NCI-H226 (cell line): ENCODE data around the gene CHST9.
"Not testable (repeated sequence)": the region's sequence is repeated elsewhere in the genome, so short reads cannot be mapped to it uniquely, and the experiment has no call there.

ENCODE experiments used
- DNase-seq: peaks from one replicate; pipeline ENCODE4 v3.0.0-alpha.2; 2015

CHST9 gene

DNA sequence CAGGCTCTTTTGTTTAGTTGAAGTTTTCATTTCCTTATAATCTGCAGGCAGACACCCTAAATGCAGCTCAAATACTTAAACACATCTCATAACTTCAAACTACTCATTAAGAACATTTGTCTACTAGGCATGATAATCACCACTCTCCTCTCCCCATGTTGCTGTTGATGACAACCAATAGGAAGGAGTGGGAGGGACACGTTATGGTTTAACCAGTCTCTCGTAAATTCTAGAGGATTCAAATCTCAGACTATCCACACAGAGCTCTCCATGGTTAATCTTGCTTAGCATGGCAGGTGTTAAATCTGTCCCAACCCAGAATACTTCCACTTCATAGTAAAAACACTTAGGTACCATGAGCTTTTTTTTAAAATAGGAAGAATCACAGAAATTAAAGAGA lies 192.2 kb downstream of the CHST9 start:
- DNase-seq, result no peak

DNA sequence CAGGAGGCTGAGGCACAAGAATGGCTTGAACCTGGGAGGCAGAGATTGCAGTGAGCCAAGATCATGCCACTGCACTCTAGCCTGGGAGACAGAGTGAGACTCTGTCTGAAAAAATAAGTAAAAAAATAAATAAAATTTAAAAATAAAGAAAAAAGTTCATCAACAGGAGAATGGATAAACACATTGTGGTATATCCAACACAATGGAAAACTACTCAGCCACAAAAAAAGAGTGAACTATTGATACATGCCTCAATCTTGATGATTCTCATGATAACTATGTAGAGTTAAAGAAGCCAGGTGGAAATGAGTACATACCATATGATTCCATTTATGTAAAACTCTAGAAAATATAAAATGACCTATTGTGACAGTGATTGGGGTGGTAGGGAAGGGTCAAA lies 195.3 kb downstream of the CHST9 start:
- no peak for DNase-seq

DNA sequence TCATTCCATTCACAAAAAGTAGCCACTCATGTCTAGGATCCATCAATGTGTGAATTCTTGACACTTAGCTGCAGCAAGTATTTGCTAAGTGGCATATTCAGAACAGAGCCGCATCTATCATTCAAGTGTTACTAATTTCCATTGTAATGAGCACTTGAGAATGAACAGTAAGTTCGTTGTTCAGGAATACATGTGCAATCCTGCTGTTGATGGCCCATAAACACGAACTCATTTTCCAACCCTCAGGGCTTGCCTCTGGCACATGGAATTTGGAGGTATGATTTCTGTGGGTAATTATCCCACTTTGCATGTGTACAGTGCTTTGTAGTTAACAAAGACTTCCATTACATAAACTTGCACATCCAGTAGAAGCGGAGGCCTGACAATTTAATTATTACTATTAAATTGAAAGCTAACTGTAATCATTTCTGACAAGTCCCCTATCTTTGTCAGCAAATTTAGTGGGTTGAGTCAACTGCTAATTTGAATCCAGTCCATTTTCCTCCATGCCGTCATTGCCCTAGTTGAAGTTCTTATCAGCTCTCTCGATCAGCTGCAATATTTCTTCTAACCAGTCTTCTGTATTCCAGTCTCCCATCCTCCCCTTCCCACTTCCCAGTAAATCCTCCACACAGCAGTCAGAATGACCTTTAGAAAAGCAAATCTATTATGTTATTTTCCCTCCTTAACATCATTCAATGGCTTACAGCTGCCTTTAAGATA lies 203.6 kb downstream of the CHST9 start:
- DNase-seq, result no peak

DNA sequence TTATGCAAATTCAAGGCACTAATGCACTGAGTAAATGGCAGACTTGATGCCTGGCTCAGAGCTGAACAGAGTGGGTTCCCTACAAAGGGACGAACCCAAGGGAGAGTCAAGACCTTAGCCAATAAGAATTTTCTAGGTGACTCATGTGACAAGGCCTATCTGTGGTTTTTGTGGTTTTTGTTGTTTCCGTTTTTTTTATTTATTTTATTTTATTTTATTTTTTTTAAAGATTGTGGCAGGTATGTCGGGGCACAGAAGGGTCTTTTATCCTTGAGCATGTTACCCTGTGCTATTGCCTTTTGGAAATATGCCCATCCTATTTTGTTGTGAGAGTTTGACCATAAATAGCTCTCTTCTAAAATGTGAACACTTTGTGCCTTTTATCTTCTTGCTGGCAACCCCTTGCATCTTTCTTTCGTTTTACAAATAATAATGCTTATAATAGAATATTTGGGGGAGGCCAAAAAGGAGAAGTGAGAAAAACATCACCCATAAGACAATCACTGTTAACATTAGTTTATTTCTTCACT lies 206.2 kb downstream of the CHST9 start:
- DNase-seq, result no peak

DNA sequence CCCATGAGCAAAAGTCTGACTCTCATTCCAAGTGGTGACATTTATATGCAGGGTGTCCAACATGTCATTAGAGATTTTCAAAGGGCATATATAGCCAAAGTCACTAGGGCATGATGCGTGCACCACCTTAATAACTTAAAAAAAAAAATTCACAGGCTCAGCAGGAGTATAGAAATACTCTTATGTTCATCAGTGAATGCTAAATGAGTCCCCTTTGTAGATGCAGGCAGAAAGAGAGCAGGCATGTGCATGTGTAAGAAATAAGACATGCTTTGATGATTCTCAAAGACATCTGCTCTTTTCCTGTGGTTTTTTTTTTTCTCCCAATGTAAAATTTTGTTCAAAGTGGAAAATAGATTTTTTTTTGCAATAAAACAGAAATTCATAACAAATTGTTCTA lies 207.3 kb downstream of the CHST9 start:
- no peak for DNase-seq

DNA sequence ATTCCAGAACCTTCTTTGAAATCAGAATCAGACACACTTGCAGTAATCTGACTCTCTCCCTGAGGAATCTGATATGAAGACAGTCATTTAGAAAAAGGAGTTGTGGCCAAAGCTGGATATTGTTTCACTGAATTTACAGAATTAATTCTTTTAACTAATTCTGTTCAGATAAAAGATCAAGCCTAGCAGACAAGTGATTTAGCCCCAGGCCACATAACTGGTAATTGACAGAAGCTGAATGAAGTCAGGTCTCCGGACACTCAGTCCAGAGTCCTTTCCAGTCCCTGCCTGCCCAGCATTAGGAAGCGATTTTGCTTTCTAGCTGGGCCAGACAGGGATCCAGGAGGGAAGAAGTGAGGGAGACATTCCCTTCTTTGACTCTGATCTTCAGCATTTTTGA lies 208.9 kb downstream of the CHST9 start:
- DNase-seq, result no peak

DNA sequence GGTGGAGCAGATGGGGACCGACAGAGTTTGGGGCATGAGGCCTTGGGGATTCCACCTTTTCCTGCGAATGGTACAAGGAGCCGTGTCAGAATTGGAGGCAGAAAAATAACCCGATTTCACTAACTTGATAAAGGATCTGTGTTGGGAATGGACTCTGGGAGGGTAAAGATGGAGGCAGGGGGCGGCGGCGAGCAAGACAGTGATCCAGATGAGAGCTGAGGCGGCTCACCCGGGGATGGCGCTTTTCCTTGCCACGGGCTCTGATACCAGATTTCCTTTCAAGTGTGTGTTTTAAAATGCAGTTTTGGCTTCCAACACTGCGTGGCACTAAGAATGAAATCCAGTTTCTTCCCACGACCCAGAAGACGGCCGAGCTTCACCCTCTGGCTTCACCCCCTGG lies 212.6 kb downstream of the CHST9 start:
- DNase-seq, result not testable (repeated sequence)

DNA sequence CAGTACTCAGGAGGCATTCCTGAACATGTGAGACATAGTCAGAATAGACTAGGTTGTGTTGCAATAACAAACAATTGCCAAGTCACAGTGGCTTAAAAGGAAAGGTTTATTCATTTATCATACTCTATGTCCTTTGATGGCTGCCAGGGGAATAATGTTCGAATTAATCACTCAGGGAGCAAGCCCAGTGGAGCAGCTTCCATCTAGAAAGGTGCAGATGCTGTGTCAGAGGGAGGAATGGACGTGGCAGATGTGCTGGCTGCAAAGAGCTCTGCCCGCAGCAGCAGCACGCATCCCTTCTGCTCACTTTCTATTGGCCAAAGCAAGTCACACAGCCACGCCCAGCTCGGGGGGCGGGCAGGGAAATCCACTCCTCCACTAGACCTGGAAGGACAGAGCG lies 213.7 kb downstream of the CHST9 start:
- DNase-seq, result no peak

DNA sequence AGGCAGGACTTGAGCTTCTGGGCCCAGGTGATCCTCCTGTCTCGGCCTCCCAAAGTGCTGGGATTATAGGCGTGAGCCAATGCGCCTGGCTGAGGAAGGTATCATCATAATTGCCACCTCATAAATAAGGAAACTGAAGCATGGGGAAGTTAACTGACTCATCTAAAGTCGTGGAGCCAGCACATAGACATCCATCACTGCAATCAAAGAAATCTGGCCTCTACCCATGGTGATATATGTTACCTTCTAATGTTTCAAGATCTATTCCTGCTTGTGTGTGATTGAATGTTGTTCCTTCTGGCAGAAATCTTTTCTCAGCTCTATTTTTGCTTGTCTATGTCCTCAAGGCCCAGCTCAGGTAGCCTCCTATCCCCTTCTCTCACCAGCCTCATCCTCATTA lies 214.5 kb downstream of the CHST9 start:
- no peak for DNase-seq

DNA sequence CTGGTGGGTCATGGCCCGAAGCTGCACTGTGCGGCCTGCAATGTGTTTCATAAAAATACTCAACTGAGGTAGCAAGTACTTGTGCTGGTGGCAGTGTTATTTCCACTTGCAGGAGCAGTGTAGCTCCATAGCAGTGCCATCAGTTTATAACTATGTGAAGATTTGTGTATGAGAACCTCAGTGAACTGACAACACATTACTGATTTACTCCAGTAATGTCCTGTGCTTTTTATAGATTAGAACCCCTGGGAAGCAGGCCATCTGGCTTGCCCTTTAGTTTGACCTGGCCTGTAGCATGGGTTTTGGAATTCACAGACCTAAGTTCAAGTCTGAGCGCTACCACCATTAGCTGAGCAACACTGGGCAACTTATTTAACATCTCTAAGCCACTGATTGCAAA lies 219.9 kb downstream of the CHST9 start:
- no peak for DNase-seq

DNA sequence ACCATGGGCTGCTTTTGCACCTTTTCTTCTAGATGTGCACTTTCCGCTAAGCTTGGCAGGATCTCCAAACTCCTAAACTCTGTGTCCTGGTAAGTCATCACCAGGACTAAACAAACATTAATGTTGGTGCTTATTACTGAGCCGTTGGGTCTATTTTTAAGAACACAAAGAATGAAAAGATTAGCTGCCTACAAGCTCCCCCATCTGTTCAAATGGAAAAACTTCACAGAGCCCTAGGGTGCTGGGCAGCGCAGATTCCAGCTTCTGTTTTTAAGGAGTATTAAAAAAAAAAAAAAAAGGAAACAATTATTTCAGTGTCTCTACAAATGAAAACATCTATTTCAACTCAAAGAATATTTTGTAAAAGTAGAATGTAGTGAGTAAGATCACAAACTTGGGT lies 221.8 kb downstream of the CHST9 start:
- DNase-seq, result no peak

DNA sequence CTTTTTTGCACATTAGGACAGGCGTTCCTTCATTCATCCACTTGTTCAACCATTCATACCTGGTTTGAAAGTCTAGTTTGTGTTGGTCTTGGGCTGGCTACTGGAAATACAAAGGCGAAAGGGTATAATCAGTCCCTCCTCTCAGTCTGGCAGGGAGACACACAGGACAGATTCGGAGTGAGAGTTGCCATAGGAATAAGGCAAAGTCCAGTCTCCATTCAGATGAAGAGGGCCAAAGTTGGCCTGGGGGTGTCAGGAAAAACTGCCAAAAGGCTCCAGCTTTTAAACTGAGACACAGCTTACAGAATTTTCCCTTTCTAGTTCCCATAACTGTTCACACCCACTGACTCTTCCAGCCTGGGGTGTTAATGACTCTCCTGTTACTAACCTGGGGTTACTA lies 223.3 kb downstream of the CHST9 start:
- DNase-seq, result no peak

DNA sequence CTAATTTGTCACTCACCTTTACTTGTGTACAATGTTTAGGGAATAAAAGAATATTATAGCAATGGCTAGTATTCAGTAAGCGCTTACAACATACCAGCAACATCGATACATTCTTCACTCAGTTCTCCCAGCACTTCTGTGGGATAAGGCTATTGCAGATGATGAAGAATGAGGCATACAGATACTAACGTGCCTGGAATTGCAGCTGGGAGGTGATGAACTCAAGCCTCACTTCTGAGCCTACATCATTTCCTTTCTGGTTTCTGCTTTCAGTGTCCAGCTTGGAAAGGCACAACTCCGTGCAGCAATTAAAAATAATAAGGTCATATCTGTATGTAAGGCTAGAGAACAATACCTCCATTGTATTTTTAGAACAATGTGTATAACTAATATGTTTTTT lies 224.2 kb downstream of the CHST9 start:
- DNase-seq, result no peak

DNA sequence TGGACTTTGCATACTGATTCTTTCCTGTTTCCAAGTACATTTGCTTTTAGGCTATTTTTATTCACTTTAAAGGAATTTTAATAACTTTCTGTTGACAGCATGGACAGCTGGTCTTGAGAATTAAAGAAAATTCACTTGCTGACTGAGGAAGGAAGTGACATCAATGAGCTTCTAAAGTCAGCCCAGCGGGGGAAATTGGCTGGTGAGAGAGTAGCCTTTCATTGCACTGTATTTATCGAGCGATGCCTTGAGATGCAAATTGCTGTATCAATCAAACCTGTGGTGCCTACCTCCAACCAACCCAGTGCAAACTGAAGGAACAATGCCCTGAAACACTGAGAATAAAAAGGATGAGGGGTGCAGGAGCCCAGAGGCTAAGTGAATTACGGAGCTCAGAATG lies 228.2 kb downstream of the CHST9 start:
- DNase-seq, result no peak

DNA sequence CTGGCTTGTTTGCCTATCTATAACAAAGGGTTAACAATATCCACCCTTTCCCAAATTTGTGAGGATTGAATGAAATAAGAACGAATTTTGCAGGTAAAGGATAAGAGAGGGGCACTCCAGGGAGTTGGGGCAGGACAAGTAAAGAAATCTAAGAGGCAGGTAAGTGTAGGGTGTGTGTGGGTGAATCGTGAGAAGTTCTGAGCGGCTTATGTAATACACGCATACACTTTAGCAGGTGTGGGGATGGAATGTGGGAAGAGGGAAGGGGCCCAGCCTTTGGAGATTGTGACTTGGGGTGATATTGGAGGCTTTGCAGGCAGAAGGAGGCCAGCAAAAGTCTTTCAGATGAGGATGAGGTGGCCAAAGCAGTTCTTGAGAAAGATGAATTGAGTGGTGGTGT lies 236.4 kb downstream of the CHST9 start:
- DNase-seq, result no peak

DNA sequence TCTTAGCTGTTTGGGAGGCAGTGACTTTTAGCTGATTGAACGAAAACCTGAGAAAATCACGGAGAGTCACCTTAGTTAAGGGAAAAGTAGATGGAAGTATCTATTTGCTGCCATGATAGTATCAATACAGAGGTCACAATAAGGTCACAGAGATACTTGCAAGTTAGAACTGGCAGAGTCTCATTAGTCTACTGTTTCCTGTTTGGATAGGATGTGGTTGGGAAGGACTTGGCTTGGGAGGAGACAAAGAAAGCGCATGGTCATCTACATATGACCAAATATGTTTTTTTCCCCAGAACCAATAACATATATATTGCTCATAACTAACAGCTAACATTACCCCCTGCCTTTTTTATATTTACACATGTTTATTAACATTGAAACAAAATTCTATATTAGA lies 241.2 kb downstream of the CHST9 start:
- no peak for DNase-seq

DNA sequence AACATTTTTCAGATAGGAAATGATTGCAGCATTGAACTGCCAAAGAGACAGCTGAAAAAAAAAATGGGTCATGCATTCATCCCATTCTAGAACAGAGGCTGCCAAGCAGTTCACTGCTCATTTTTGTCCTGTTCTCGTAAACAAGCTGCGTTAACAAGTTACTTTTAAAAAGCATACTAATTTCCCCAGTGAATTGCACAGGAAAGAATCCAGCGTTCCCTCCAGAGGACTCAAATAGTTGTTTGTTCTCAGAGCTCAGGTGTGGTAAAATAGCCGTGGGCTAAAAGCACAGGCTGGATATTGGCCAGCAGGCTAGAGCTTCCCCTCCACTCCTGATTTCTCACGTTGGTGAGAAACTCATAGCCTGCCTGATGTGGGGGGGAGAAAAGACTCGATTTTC lies 243.5 kb downstream of the CHST9 start:
- no peak for DNase-seq

DNA sequence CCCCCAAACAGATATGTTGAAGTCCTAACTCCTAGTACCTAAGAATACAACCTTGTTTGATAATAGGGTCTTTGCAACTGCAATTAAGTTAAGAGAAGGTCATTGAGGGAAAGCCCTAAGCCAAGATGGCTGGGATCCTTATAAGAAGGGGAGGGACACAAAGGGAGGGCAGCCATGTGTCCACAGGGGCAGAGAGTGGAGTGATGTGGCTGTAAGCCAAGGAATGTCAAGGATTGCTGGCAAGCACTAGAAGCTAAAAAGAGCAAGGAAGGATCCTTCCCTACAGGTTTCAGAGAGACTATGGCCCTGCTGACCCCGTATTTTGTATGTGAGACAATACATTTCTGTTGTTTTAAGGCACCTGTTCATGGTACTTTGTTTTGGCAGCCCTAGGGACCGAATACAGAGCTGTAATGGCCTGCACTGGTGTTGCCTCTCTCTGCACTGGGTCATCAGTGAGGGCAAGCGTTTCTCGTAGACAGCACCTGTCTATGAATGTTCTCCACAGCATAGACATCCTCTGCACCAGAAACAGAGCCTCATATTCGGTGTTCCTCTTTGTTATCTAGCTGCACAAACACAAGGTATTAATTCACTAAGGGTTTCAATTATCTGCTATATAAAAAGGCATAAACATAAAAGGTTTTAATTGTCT lies 244.2 kb downstream of the CHST9 start:
- no peak for DNase-seq

DNA sequence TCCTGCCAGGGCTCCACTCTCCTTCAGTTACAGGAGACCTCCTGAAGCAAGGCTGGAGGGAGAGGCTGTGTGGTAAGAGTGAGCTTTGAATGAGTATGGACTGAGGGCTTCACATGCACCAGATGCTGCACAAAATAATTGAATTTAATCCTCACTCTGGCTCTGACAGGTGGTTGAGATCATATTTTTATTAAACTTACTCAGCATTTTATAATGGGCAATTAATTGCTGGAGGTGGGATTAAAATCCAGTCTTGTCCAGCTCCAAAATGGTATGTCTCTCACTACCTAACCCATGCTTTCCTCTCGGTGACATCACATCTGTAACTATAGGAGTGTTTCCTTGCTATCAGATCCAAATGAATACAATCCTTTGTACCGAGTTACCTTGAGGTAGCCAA lies 253.4 kb downstream of the CHST9 start:
- DNase-seq, result no peak

DNA sequence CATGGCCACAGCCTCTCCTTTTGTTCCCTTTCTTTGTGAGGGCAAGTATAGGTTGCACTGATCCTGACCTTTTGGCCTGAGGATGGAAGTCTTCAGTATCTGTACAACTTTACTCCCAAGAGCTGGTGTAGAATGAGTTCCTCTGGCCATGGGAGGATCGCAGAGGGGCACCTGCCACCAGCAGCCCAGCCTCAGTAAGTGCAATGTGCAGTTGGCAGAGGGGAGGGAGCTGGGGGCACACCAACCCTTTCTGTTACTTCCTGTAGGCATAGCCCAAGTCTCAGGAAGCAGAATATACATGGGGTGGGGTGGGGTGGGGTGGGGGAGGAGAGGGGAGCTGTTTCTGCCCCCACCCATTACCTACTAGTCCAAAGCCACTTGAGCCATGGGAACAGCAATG lies 254.5 kb downstream of the CHST9 start:
- DNase-seq, result no peak

DNA sequence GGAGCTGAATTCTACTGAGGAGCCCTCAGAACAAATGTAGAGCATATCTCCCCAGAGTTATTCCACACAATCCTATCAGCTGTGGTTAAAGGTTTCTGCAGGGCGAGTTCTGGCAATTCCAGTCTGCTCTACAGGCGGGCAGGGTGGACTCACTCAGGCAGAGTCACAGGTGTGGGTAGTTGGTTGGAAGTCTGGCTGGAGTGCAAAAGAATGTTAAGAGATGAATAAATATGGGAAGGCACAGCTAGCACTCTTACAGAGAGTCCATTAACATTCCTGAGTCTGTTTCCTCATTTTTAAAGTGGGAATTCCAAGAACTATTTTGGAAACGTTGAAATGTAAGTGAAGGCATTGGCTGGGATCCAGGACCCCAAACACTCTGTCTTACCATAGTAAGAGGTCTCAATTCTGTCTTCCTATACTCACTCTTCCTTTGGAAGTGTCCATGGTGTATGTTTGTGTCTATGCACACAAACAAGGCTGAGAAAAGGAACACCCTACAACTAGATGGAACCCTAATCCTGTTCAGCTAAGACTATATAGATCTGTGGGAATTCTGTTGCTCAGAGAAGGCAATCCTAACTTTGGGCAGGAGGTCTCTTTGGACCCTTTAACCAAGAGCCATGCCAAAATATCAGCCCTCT lies 256.3 kb downstream of the CHST9 start:
- DNase-seq, result no peak

DNA sequence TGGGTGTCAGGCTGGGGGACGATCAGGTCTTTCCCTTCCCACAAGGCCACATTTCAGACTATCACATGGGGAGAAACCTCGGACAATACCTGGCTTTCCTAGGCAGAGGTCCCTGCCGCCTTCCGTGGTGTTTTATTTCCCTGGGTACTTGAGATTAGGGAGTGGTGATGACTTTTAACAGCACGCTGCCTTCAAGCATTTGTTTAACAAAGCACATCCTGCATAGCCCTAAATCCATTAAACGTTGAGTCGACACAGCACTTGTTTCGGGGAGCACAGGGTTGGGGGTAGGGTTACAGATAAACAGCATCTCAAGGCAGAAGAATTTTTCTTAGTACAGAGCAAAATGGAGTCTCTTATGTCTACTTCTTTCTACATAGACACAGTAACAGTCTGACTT lies 257.3 kb downstream of the CHST9 start:
- not testable (repeated sequence) for DNase-seq

DNA sequence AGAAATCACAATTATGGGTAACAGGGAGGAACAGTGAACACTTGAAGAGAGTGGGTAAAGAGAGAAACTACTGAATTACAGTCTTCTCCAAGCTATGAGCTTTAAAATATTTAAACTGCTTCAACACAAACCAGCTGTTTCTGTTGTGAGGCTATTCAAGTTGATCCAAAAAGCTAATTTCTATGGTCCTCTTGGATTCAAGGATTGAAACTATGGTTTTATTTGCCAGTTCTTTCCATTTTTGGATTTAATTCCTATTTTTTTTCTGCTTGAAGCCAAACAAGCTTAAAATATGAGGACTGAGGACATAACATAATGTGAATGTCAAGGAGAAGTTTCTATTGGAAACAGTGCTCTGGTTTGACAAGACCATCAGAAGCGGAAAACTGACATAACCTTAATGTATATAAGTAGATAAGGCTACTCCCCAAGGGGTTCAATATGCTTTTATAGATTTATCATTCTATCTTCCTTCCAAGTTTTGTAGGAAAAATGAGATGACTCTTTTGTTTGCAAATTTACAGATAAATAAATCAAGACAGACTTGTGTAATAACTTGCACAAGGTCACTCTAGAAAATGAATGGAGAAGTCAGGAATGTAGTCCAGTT lies 258.9 kb downstream of the CHST9 start:
- DNase-seq, result no peak

DNA sequence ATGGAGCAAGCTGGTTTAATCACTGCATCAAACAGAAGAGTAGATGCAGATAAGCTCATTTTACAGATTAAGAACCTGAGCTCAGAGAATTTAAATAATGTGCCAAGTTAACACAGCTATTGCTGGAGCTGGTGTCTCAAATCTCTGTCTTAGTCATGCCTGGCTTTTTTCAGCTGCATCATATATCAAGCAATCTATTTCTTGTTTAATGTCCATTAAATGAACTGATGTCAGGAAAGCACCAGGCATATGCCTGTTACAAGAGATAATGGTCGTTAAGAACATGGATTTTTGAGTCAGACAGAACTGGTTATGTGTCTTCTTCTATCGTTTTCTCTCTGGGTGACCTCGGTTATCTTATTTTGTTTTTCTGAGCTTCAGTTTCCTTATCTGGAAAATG lies 259.8 kb downstream of the CHST9 start:
- no peak for DNase-seq
